Amniotic epithelial cell (primary cell): ENCODE measurements around the gene ZNF423.

Source experiments
- DNase-seq: peaks from one replicate; pipeline ENCODE4 v3.0.0-alpha.2; 2010; ENCODE audit warnings: low read depth

Gene ZNF423

DNA sequence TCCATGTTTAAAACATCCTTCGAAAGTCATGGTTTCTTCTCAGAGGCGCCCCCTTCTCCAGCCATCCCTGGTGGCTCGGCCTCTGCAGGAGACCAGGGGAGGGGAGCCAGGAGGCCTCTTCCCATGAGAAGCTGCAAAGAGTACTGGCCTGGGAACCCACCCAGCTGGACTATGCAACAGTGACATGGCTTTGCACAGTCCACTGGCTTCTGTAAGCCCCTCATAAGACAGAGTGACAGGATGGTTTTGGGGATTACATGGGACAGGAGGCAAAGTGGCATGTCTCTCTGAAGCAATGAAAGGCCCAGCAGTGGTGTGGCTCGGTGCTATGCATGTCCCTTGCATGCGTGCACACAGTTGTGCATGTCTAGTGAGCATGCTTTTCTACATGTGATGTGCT lies 382.8 kb downstream of the ZNF423 start:
- no peak for DNase-seq

DNA sequence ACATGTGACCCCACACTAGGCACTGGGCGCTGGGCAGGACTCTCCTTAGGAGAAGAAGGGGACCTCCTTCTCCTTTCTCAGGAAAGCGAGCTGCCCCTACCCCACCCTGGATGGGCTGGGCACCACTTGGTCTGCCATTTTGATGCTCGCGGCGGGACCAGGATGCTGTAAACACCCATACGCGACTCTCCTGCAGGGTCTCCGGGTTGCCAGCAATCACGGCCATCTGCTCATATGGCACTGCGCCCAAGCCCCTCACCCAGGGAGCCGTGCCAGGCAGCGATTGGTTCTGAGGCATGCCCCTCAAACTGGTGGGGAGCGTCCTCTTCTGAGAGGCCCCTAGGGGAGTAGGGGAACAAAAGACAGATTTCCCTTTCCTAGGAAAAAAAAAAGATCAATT lies 383.3 kb downstream of the ZNF423 start:
- DNase-seq: no peak

DNA sequence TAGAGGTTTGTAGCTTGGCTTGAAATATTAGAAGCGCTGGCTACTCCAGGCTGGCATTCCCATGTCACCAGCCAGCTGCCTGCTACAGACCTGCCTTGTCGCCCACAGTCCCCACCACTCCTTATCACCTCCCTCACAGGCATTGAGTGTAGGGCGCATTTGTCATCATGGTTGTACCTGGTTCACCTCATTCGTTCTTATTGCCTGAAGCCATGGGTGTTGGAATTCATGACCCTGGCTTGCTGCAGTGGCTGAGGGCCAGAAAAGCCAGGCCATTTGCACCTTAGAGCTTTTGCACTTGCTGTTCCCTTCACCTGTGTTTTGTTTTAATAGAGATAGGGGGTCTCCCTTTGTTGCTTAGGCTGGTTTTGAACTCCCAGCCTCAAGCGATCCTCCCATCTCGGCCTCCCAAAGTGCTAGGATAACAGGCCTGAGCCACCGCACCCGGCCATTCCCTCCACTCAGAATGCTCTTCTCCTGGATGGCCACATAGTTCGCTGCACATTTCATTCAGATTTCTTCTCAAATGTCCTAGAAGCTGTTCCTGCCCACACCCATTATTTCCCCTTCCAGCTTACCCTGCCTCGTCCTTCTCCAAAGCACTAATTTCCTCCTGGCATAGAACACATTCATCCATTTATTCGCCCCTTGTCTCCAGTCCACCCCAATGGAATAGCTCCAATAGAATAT lies 384.7 kb downstream of the ZNF423 start:
- no peak for DNase-seq

DNA sequence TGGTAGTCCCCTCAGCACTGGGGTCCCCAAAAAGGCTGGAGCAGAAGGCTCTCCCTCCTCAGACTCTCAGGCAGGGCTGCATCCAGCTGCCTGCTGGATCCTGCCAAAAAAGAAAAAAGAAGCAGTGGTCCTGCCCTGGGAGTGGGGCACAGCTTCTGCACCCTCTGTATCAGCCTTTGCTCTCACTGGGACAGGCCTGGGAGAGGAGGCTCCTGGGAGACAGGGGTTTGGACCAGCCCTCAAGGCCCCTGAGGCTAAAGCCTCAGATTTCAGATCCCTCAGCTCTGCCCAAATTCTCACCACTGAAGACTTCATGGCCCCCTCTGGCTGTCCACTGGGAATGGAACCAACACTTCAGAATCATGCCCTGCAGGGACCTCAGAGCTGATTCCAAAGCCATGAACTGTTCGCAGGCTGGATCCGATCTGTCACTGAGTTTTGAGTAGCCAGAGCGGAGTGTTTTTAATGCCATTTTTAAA lies 385.4 kb downstream of the ZNF423 start:
- no peak for DNase-seq

DNA sequence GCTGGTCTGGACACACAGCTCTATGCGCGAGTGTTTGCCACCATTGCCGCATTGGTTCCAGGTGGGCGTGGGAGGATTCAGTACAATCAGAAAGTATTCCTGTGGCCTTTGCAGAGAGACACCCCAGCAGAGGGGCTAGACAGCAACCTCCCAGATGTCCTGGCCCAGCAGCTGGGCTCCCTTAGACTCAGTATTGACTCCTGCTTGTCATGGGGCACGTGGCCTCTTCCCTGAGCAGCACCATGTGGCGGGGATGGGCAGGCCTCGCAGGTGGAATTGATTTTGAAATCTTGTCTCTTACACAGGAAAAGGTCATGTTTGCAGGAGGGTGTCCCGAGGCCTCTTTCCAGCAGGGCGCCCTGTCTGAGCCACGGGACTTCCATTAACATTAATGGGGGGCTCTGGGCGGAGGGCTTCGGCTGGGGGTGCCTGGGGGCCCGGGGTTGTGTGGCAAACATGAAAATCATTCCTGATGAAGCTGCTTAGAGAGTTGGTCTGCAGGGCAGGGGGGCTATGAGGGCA lies 385.9 kb downstream of the ZNF423 start:
- DNase-seq: no peak

DNA sequence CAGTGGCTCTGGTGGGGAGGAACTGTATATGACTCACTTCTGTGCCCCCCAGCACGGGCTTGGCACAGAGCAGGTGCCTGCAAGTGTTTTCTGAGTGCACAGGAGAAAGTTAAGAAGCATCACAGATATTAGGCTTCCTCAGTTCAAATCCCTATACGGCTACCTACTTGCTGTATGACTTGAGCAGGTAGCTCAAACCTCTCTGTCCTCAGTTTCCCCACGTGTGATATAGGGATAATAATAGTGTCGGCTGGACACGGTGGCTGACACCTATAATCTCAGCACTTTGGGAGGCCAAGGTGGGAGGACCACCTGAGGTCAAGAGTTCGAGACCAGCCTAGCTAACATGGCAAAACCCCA lies 386.6 kb downstream of the ZNF423 start:
- no peak for DNase-seq

DNA sequence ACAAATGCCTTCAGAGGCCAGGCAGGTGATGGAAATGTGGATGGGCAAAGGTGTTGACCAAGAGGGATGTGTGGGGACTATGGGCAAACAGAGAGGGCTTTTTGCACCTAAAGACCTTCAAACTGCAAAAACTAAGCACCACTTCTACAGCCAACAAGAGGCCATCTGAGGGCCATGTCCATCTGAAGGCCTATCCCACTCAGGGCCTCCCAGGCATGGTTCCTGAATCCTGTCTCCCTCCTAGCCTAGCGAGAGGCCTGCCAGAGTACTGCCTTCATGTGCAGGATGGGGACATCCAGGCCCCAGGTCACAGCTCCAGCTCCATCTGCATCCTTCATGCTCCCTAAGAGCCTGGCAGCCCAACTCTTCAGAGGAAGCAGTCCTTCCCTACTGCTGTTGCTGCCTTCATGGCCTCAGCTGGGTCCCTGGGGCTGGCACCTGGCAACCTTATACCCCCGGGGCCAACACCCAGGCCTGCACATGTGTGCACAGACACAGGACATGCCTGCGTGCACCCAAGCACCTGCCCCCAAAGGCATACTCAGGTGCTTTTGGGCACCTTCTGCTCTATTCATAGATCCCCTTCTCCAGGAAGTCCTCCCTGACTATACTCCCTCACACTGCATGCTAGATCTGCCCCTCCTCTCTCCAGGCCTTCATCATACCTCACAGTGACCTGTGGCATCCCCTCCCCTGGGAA lies 387.2 kb downstream of the ZNF423 start:
- DNase-seq: no peak

DNA sequence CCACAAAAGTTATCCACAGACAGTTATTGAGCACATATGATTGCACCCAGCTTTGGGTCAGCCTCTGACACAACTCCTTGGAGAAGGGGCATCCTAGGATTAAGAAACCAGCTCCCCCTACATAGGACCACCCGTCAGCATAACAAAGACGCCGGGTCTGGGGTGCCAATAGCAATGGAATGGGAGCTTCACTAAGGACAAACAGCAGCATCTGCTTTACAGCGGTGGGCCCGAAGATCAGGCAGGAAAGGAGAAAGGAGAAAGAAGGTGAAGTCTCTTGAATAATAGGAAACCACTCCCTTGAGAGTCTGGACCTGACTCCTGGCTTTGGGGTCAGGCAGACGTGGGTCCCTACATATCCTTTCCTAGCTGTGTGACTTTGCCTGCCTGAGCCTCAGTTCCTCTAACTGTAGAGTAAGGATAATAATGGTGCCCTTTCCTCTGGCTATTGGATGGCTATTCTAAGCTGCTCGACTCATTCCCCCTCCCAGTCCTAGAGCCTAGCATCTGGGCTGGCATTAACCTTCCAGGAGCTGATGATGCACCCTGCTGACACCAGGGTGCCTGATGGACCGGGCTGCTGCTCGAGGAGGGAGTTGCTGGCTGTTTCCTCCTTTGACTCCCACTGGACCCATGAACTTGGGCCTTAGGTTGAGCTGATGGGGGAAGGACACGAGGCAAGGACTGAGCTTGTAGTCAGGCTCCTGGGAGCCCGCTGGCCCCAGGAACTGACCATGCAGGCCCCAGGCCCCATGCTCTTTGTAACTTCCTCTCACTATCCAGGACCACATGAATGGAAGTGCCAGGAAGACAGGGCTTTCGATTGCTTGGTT lies 388.2 kb downstream of the ZNF423 start:
- DNase-seq: no peak

DNA sequence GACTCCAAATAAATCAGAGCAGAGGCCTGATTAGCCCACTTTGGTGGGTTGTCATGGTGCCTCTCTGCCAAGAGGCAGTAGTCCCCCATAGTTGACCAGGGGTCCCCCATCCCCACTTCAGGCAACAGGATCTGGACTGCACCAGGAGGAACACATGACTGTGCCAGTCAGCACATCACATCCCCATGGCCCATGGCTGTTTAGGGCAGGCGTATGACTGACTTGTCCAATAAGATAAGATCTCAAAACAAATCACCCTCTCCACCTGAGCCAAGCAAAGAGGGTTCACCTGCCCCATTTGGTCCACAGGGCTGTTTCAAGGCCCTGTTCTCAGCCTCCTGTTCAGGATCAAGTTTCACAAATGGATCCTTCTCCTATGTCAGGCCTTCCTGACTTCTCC lies 389.0 kb downstream of the ZNF423 start:
- no peak for DNase-seq

DNA sequence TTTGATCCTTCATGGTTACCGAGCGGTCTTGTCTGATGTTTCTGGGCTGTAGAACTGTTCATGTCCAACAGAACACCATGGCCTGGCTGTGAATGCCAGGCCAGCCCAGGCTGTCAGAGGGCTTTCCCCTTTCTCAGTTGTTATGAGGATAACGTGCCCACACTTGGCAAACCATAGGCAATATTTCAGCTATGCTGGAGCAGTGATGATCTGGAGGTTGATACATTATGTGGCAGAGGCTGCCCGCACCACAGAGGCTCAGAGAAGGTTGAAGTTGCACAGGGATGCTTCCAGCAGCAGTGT lies 389.4 kb downstream of the ZNF423 start:
- DNase-seq: no peak

DNA sequence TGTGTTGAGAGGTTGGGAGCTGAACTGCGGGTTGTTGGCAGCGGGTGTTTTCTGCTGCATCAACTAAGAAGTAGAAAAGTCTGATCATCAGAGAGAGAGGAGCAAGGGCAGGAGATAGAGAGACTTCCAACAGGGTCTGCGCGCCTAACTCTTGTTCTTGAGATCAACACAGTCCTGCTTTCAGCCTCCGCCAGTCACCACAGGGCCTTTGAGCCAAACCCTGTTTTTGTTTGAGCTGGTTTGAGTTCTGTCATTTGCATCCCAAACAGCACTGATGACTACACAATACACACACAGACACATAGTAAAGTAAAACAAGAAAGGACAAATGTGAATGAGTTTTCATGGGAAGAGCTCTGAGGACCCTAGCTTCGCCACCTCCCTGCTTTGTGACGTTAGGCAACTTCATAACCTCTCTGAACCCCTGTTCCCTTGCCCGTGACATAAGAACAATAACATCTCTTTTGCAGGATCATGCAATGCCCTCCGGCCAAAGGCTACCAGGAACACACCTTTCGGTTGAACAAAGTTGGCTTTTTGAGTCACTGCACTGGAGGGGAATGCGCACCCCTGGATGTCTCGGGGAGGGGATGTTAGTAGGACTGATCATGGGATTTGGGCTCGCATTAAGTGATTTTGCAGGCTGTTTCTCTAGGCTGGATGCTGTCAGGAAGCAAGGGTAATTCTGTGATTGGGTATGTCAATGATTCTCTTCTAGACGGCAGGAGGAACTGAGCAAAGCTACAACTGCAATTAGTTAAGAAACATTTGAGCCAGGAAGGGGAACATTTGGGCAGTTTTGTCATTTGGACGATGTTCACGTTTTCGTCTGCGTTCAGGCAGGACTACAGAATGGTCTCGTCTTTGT lies 390.0 kb downstream of the ZNF423 start:
- DNase-seq: no peak

DNA sequence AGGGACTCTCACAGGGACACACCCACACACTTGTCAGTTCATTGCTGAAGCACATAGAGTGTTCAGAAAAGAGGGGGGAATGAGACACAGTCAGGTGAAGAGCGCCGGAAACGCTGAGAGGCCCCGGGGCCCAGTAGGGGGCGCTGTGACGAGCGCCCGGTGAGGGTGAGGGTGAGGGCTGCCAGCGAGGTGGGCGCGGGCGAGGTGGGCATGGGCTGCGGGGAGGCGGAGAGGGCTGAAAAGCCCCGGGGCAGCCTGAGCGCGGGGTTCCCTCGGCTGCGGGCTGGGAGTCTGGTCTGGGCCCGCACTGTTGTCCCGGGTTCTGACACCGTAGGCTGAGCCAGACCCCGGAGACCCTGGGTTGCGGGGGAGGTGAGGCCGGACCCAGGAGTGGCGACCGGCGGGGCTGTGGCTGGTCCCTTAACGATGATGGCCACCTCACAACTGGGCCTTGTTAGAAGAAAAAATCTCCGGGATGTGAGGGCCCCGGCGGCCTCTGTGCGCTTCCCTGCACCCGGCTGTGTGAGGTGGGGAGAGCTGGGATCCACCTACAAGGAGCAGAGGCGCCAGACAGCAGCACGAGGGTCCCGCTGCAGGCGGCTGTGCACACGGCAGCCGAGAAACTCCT lies 390.9 kb downstream of the ZNF423 start:
- DNase-seq: no peak

DNA sequence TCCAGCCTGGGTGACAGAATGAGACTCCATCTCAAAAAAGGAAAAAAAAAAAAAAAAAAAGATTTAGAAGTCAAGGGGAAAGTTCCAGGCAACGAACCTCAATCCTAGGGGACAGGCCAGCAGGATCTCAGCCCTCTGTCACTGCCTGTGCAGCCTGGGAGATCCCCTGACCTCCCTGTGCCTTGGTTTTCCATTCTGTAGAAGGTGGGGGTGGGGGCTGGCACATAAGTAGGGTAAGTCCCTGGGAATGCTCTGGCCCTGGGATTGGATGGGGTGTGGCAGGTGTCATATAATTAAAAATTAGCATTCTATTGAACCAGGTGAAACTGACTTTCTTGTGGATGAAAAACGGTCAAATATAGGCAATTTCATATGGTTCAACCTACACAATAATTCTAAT lies 391.8 kb downstream of the ZNF423 start:
- no peak for DNase-seq

DNA sequence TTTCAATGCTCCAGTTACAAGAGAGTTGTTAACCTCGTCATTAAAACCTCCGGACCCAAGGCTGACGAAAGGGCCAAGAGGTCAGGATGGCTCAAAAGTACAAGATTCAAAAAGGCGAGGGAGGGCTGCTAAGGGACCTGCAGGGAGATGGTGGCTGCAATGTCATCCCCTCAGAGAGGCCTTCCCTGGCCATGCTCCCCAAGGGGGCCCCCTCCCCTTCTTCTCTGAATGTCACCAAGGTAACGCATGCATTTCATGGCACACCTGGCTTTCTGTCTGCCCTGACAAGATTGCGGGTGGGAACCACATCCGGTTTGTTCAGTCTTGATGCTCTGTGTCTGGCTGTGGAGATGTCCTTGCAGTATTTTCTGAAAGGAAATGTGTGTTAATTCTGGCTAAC lies 392.4 kb downstream of the ZNF423 start:
- no peak for DNase-seq

DNA sequence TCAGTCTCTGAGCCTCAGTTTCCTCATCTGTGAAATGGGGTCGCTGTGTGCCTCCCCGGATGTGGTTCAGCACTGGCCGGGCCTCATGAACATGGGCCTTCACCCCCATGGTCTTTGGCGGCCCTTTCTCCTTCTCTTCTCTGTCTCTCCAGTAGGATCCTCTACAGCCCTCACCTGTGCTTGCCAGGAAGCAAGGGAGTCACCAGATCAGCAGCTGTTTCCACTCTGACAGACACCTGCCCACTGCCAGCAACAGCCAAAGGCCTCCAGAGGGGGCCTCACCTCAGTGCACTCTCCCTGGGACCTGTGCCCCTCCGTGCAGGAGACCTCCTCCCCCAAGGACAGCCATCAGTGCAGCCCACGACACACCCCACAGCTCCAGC lies 392.9 kb downstream of the ZNF423 start:
- DNase-seq: no peak

DNA sequence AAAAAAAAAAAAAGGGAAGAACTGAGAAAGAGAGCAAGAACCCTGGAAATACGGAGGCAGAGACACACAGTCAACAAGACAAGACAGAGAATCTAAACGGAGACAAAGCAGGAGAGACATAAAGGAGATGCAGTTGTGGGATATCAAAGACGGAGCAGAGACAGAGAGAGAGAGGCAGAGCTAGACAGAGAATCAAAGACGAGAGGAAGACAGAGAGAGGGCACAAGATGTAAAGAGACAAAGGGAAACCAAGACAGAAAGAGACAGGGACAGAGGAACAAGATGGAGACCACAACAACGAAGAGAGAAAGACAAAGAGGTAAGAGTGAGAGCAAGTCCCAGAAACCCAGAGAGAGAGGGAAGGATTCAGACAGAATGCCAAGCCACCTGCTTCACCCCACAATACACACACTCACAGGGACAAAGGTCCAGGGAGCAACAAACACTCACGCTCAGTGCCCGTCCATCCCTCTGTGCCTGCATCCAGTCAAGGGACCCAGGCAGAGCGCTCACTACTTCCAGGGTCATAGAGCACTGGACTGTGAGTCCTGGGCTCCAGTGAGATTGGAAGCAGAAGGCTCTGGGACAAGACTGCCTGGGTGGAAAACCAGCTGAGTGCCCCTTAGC lies 393.4 kb downstream of the ZNF423 start:
- no peak for DNase-seq

DNA sequence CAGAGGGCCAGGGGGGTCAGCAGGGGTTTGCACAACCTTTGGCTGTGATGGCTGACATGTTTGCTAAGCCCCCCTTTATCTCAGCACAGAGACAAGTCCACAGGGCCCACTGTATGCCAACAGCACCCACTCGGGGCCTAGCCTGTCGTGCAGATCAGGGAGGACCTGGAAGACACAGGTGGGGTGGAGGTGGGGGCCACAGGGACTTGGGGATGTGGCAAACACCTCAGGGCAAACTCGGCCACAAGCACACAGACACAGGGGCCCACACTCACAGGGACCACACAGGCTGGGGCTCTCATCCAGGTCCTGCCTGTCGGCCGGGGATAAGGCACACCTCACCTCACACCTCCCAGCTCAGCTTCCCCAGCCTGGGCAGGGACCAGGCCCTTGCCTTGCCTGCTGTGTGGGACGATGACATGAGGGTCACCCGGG lies 394.4 kb downstream of the ZNF423 start:
- DNase-seq: no peak

DNA sequence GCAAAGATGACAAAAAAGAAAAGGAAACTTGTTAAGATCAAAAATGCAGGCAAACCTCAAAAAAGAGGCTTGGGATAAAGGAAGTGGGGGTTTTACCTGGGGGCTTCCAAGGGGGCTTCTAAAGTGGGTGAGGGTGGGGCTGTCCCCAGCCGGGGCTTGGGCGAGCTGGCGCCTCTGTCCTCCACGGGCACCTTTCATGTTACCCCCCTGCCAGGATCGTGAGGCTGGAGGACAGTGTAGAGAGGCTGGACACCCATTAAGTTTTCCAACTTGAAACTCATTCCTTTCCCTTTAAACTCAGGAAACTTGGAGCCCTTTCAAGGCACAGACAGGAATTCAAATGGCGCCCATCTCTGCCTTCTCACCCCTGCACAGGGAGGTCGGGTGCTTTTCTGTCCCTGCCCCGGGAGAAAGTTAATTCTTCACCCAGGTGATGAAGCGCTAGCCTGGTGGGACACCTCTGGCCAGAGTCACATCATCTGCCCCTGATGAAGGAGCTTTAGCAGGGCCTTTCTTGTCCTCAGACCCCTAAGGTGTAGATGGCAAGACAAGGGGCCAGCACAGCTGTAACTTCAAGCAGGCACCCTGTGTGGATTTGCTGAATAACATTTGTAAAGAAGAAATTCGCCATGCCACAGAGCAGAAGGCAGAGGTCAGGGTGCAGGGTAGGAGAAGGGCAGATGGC lies 395.0 kb downstream of the ZNF423 start:
- DNase-seq: no peak

DNA sequence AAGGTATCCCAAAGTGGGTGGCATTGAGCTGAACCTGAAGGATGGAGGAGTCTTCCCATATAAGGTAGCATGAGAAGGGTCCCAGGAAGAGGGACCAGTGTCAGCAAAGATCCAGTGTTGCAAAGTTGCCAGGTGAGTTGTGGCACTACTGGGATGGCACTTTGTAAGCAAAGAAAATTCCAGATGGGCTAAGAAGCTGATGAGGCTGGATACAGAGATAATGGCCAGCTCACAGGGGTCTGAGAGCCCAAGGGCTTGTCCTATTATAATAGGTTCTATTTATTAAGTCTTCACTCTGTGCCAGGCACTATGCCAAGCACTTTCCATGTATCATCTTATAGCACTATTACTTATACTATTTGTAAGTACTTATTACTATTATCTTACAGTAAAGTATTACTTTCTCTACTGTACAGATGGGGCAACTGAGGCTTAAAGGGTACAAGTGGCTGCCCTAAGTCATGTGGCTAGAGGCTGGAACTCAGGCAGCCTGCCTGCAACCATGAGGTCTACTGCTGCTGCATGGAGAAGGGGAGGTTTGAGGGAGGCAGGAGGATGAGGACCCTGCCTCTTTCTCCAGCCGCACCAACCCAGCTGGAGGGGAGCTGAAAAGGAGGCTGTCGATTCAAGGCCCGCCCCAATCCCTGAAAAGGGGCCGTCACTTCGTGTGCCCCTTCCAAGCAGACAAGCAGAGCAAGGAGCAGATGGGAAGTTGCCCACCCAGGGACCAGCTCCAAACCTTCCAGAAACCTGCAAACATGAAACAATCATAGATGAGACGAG lies 395.8 kb downstream of the ZNF423 start:
- no peak for DNase-seq
